Heart right ventricle (tissue), 16 donors: ENCODE measurements around the gene DYRK1A. TPM values are rescaled to one million over a fixed set of nuclear protein-coding genes. Genes with fewer than 3 reads are reported as not detected.

ENCODE experiments used
- ATAC-seq, 8 donors: fragments of 200-7000 bp; cut with Tn5 transposase; one replicate each; pipeline ENCODE4 v1.9.1; 2020; ENCODE audit warnings: mild to moderate bottlenecking in 8 of 8, moderate library complexity in 8 of 8, moderate number of reproducible peaks in 1 of 8
- DNase-seq, 2 donors: peaks; one replicate each; pipeline ENCODE4 v3.0.0-alpha.2; 2020
- H3K27ac ChIP-seq, 10 donors: fragments of 200-600 bp; sonication (generic) in 2 of 10; one replicate each; pipeline versions ENCODE4 v1.5.0 to v1.8.0; 2020 to 2022; ENCODE audit warnings: mild to moderate bottlenecking in 3 of 10
- H3K27me3 ChIP-seq, 7 donors: fragments of 200-600 bp; one replicate each; pipeline ENCODE4 v1.8.0; 2021 to 2022; ENCODE audit warnings: mild to moderate bottlenecking in 2 of 7
- H3K36me3 ChIP-seq, 9 donors: fragments of 200-600 bp; sonication (generic) in 1 of 9; one replicate each; pipeline versions ENCODE4 v1.5.0 to v1.8.0; 2020 to 2022; ENCODE audit warnings: mild to moderate bottlenecking in 2 of 9
- H3K4me1 ChIP-seq, 9 donors: fragments of 200-600 bp; sonication (generic) in 1 of 9; one replicate each; pipeline versions ENCODE4 v1.5.0 to v1.8.0; 2020 to 2022; ENCODE audit warnings: mild to moderate bottlenecking in 4 of 9
- H3K4me3 ChIP-seq, 10 donors: fragments of 200-600 bp; sonication (generic) in 2 of 10; one replicate each; pipeline versions ENCODE4 v1.5.0 to v1.8.0; 2020 to 2022; ENCODE audit warnings: mild to moderate bottlenecking in 7 of 10, moderate library complexity in 2 of 10
- H3K9me3 ChIP-seq, 11 donors: fragments of 200-600 bp in 10 of 11; sonication (generic) in 2 of 11; one replicate each; pipeline versions ENCODE4 v1.5.0 to v1.8.0; 2013 to 2022; ENCODE audit warnings: mild to moderate bottlenecking in 2 of 11, control low read depth in 1 of 11, moderate library complexity in 1 of 11
- CTCF ChIP-seq, 9 donors: fragments of 200-600 bp; sonication (generic) in 2 of 9; IDR thresholded peaks; one replicate each; pipeline versions ENCODE4 v1.5.0 to v1.8.0; 2021 to 2022; ENCODE audit warnings: antibody characterized with exemption in 9 of 9, mild to moderate bottlenecking in 5 of 9, moderate library complexity in 1 of 9
- WGBS, 2 donors: extraction: QIAGEN DNeasy Blood & Tissue Kit; methylation state at CpG; one replicate each; pipeline ENCODE4 v1.1.7; 2013; ENCODE audit warnings: inconsistent platforms in 1 of 2; 5-methylcytosine and 5-hydroxymethylcytosine counted together
- intact Hi-C, 10 donors: fragments of 100-400 bp; cut with DNase I; formaldehyde crosslinking; loops; one replicate each; pipeline versions ENCODE4 v1.11.1 to v1.14.2; 2022
- polyA plus RNA-seq, 2 donors: library from polyadenylated mRNA; stranded (reverse); fragments of 200-250 nt; gene quantifications; one replicate each; pipeline ENCODE4 v1.2.3, GENCODE V29; 2013
- total RNA-seq, 10 donors: library from RNA; stranded (reverse); fragmentation: NEBNext Ultra II Directional in 3 of 10; extraction: Animal tissue kit (Norgen Biotek cat#: 25700) in 3 of 10; gene quantifications; one replicate each; pipeline versions ENCODE4 v1.2.1 to v1.2.4, GENCODE V29; 2021 to 2023
- donor health status: Arrhythmogenic right ventricular cardiomyopathy.
- donor health status: ischemic (EF 13 %, LVEDD 7.1; RV severe dilation, severe dysfunction).
- donor health status: healthy with polysubstance abuse.
- donor health status: DM: no; HTN: yes; CAD: no.
- donor health status: DM: no; HTN: no; CAD: no.
- donor health status: ischemic (EF 25% LVEDD 6.9; RV normal size, moderate dysfunction).
- donor health status: ischemic (EF 25% LVEDD 5.7; RV mildly dilated, moderate dysfunction).
- donor health status: healthy.
- donor health status: DM: yes; HTN: yes; CAD: no.
- donor health status: Ischemic cardiomyopathy.
- donor health status: ischemic (EF 35%, LVEDD 5.7; RV mildly dilated, moderate dysfunction).
- donor health status: nonischemic (EF 11% LVEDD 7.7; RV severe dilation, severe dysfunction).
- donor health status: DM: yes; HTN: yes; CAD: no.
- donor health status: PGD.
- donor health status: ischemic (EF 29% LVEDD 5.4; RV normal size, mild dysfunction).
- donor health status: nonischemic (EF 23%, LVEDD 6.1; RV moderate dilation, normal function).

The DYRK1A gene
- total and polyA plus RNA-seq, 12 donors = 24.7 to 94.2 (median 73.2) TPM

DNA sequence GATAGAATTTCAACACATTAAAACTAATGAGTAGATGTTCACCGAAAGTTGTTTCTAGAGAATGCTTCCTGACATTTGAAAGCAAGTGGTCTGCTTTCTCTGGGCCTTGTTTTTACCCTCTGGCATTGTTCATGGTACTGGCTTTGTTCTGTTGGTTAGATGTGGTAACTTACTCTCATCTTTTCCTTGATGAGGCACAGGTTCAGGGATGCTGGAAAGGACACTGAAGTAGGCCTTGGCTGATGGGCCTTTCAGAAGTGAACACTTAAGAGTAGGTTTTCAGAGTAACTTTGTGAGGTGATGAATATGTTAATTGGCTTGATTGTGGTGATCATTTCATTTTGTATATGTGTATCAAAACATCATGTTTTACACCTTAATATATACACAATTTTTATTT is 55.8 kb downstream of the DYRK1A start:
- H3K27me3 ChIP-seq = no peaks in the 10 kb centered on the region
- H3K36me3 ChIP-seq = peaks cover 0 to 33% (median 3%) of the 10 kb centered on the region in 9 donors
- peaks cover 17 to 86% (median 72%) of the 10 kb centered on the region in 9 donors for H3K4me1 ChIP-seq
- no peak for ATAC-seq
- H3K4me3 ChIP-seq = no peak overlapping the region
- DNase-seq = no peak
- WGBS, 2 donors = 94 to 97% methylated on average over 1 of the region's 1 CpG
- H3K27ac ChIP-seq = no peak overlapping the region
- intact Hi-C loops = no loop called here
- peaks cover 0 to 5% (median 0%) of the 10 kb centered on the region in 11 donors for H3K9me3 ChIP-seq
- no peak for TF ChIP-seq CTCF (IDR thresholded peaks at IDR 0.05)

DNA sequence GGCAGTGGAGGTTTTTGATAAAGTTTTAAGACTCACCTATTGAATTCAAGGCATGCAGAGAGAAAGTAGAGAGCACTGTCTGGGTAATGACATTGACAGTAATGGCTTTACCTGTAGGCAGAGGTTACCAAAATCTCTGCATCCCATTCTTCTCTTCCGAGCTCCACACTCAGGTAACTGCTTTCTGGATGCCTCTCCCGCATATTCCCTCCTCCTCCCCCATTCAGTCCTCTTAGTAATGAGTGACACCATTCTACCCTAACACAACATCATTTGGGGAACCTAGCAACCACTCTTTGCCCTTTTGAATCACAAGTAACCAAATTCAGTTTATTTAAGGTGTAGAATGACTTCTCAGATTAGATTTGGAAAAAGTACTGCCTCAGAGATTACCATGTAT is 56.5 kb downstream of the DYRK1A start:
- no peaks in the 10 kb centered on the region for H3K27me3 ChIP-seq
- intact Hi-C loops = no loop called here
- 38 to 43% methylated on average over 2 of the region's 2 CpGs for WGBS, 2 donors
- no peak for TF ChIP-seq CTCF (IDR thresholded peaks at IDR 0.05)
- H3K4me1 ChIP-seq = peaks cover 17 to 79% (median 66%) of the 10 kb centered on the region in 9 donors
- no peak for DNase-seq
- H3K4me3 ChIP-seq = no peak overlapping the region
- H3K27ac ChIP-seq = no peak overlapping the region
- peaks cover 0 to 33% (median 3%) of the 10 kb centered on the region in 9 donors for H3K36me3 ChIP-seq
- peaks cover 0 to 5% (median 0%) of the 10 kb centered on the region in 11 donors for H3K9me3 ChIP-seq
- no peak for ATAC-seq

DNA sequence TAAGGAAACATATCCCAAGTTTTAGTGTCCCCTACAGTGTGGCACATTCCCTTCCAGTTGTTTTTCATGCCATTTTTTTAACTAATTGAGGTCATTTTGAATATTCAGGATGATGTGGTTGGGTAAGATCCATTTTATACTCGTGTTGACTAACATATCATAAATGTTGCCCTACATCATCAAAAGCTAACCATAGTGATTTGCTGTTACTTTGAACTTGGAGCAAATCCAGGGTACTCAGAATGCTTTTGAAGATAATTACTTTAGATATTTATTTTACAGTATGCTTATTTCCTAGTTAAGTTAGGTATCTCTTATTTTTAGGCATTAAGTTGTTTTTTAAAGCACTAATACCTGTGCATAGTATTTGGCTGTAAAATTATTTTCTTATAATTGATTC is 57.8 kb downstream of the DYRK1A start:
- TF ChIP-seq CTCF (IDR thresholded peaks at IDR 0.05) = no peak
- intact Hi-C loops = no loop called here
- DNase-seq (no peak), ATAC-seq (no peak)
- peaks cover 0 to 40% (median 3%) of the 10 kb centered on the region in 9 donors for H3K36me3 ChIP-seq
- peak overlapping the region in 1 of 10 donors; percentile 3 for H3K4me3 ChIP-seq
- WGBS, 2 donors = 23 to 28% methylated on average over 1 of the region's 1 CpG
- peaks cover 0 to 5% (median 0%) of the 10 kb centered on the region in 11 donors for H3K9me3 ChIP-seq
- H3K27me3 ChIP-seq = no peaks in the 10 kb centered on the region
- peaks cover 12 to 76% (median 53%) of the 10 kb centered on the region in 9 donors for H3K4me1 ChIP-seq
- H3K27ac ChIP-seq = peak overlapping the region in 8 of 10 donors; percentile 3 to 64 (median 44)

DNA sequence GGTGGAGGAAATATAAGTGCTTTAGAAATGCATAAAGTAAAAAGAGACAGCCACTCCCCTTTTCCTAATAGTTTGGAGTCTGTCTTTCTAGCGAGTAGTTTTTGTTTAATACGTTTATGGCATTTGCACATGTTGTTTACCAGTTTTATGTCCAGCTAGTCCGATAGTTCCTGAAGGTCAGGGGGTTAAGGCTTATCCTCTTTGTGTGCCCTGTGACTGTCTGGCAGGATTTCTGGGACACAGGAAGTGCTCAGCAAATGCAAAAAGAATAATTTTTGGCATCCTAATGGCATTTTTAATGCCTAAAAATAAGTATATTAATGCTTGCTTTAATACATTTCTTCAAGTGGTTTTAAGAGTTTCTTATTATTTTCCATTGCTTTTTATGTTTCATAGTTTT is 58.4 kb downstream of the DYRK1A start:
- no peak for TF ChIP-seq CTCF (IDR thresholded peaks at IDR 0.05)
- H3K36me3 ChIP-seq = peaks cover 0 to 44% (median 3%) of the 10 kb centered on the region in 9 donors
- peak in 1 of 2 donors; percentile 29 for DNase-seq
- WGBS, 2 donors = 16 to 18% methylated on average over 3 of the region's 3 CpGs
- intact Hi-C loops = no loop called here
- H3K27me3 ChIP-seq = no peaks in the 10 kb centered on the region
- H3K9me3 ChIP-seq = peaks cover 0 to 5% (median 0%) of the 10 kb centered on the region in 11 donors
- ATAC-seq = peak in 6 of 8 donors; percentile 50 to 79 (median 73)
- H3K4me1 ChIP-seq = peaks cover 8 to 75% (median 51%) of the 10 kb centered on the region in 9 donors
- peak overlapping the region in 8 of 10 donors; percentile 3 to 64 (median 44) for H3K27ac ChIP-seq
- peak overlapping the region in 1 of 10 donors; percentile 3 for H3K4me3 ChIP-seq
